Embryonic facial prominence (tissue), 1 donor: ENCODE data around the gene PRM1.

ENCODE experiments used
- DNase-seq: peaks from one replicate; pipeline ENCODE4 v3.0.0-alpha.2; 2016; ENCODE audit errors: extremely low spot score

PRM1 gene

GRCh38 chr16:11236461-11237254, 44.5 kb downstream of the PRM1 start:
- DNase-seq, result no peak

- no peak for DNase-seq
These were observed 45.5 kb downstream of the PRM1 start for GRCh38 chr16:11235703-11235991.

DNA sequence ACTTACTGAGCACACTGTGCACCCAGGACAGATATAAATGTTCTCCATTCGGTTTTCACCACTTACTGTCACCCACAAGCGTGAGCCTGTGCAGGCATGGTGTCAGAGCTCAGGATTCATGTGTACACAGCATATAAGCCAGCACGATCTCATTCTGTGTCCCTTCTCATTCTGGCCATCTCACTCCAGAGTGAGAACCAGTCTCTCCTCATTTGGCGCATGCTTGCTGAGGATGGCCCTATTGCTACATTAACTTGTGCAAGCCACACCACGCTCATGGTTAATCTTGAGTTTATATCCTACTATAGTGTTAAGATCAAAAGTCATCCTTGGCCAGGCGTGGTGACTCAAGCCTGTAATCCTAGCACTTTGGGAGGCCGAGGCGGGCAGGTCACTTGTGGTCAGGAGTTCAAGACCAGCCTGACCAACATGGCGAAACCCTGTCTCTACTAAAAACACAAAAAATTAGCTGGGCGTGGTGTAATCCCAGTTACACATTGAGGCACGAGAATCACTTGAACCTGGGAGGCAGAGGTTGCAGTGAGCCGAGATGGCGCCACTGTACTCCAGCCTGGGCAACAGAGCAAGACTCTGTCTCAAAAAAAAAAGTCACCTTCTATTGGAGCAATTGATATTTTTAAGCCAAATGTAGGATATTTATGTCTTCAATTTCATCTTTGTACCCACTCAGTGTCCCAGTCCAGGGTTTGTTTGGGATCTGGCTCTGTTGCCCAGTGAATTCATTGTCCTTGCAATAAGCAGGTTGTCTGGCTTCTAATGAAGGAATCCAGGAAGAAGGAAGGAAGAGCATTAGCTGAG, 46.0 kb downstream of the PRM1 start:
- no peak for DNase-seq

- DNase-seq, result no peak
These were observed 47.3 kb downstream of the PRM1 start for GRCh38 chr16:11233727-11234376.

- no peak for DNase-seq
These were observed 48.0 kb downstream of the PRM1 start for GRCh38 chr16:11232852-11233726.

- DNase-seq, result no peak
These were observed 48.8 kb downstream of the PRM1 start for GRCh38 chr16:11232302-11232851.

GRCh38 chr16:11231367-11231970, 49.7 kb downstream of the PRM1 start:
- no peak for DNase-seq
